ENCODE measurements around the gene HUWE1.

HUWE1 gene

DNA sequence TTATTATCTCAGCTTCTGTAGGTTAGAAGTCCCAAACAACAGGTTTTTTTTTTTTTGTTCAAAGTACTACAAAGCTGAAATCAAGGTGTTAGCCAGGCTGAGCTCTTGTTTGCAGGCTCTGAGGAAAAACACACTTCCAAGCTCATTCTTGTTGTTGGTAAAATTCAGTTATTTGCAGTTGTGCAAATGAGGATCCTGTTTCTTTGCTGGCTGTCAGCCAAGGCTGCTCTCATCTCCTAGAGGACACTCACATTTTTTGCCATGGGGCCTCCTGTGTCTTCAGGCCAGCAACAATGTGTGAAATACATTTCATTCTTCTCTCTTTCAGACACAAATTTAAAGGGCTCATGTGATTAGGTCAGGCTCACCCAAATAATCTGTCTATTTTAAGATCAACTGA is 192.1 kb downstream of the HUWE1 start:
- Histone ChIP-seq H2AFZ (ENCODE audit: low read depth, low read length) (no peak overlapping the region), H4K20me1 (ENCODE audit: insufficient read depth, low read length) (no peaks in the 10 kb centered on the region), H3K36me3 (ENCODE audit: insufficient read depth, low read length) (no peaks in the 10 kb centered on the region), H3K4me2 (ENCODE audit: insufficient read depth, low read length) (no peak overlapping the region), H3K79me2 (ENCODE audit: insufficient read depth, low read length) (no peaks in the 10 kb centered on the region), H3K9ac (ENCODE audit: low read depth, low read length) (no peak overlapping the region), H3K4me3 (ENCODE audit: low read depth in 1 of 2, low read length in 2 of 2) (no peak overlapping the region), H3K27ac (ENCODE audit: low read length) (no peak overlapping the region), H3K27me3 (ENCODE audit: insufficient read depth, low read length, poor library complexity) (no peaks in the 10 kb centered on the region), H3K9me3 (ENCODE audit: insufficient read depth, low read length, severe bottlenecking) (no peaks in the 10 kb centered on the region), H3K4me1 (ENCODE audit: insufficient read depth, low read length) (no peaks in the 10 kb centered on the region)
- no peak for DNase-seq
- no peak for ATAC-seq (ENCODE audit: insufficient read depth, low read depth)
- TF ChIP-seq, protein P1, sequence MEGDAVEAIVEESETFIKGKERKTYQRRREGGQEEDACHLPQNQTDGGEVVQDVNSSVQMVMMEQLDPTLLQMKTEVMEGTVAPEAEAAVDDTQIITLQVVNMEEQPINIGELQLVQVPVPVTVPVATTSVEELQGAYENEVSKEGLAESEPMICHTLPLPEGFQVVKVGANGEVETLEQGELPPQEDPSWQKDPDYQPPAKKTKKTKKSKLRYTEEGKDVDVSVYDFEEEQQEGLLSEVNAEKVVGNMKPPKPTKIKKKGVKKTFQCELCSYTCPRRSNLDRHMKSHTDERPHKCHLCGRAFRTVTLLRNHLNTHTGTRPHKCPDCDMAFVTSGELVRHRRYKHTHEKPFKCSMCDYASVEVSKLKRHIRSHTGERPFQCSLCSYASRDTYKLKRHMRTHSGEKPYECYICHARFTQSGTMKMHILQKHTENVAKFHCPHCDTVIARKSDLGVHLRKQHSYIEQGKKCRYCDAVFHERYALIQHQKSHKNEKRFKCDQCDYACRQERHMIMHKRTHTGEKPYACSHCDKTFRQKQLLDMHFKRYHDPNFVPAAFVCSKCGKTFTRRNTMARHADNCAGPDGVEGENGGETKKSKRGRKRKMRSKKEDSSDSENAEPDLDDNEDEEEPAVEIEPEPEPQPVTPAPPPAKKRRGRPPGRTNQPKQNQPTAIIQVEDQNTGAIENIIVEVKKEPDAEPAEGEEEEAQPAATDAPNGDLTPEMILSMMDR (IDR thresholded peaks at IDR 0.05; ENCODE audit: borderline replicate concordance, extremely low read depth, low read length, poor library complexity, severe bottlenecking) = no peak
- TF ChIP-seq EZH2 (IDR thresholded peaks at IDR 0.05; ENCODE audit: borderline replicate concordance, low read depth, low read length, severe bottlenecking) = no peak

DNA sequence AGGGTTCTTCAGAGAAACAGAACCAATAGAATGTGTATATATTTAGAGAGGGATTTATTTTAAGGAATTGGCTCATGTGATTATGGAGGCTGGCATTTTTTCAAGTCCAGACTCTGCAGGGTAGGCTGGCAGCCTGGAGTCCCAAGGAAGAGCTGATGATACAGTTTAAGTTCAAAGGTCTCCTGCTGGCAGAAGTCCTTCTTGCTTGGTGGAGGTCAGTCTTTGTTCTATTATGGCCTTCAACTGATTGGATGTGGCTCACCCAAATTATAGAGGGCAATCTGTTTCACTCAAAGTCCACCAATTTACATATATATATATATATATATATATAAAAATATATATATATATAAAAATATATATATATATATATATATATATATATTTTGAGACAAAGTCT is 200.2 kb downstream of the HUWE1 start:
- DNase-seq = no peak
- TF ChIP-seq, protein P1 (IDR thresholded peaks at IDR 0.05; ENCODE audit: borderline replicate concordance, extremely low read depth, low read length, poor library complexity, severe bottlenecking) = no peak
- TF ChIP-seq EZH2 (IDR thresholded peaks at IDR 0.05; ENCODE audit: borderline replicate concordance, low read depth, low read length, severe bottlenecking) = no peak
- no peaks in the 10 kb centered on the region for H3K9me3 ChIP-seq (ENCODE audit: insufficient read depth, low read length, severe bottlenecking)

DNA sequence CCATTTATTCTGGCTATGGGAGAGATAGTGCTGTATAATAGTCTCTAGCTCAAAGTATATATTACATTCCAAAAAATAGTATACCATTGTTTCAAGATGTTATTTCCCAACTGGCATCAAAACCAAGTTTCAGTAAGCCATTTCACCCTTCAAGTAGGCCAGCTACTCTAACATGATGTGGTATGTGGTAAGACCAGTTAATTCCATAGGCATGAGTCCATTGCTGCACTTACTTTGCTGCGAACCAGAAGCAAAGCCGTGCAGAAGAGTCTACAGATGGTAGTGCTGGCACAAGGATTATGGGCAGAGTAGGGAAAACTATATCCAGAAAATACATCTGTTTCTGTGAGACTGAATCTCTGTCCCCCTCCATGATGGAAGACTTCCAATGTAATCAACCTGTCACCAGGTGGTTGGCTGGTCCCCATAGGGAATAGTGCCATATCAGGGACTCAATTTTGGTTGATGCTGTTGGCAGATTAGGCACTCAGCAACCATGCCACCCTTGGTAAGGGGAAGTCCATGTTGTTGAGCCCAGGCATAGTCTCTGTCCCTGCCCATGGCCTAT is 202.6 kb downstream of the HUWE1 start:
- Histone ChIP-seq H4K20me1 (ENCODE audit: insufficient read depth, low read length) (no peaks in the 10 kb centered on the region), H3K4me1 (ENCODE audit: insufficient read depth, low read length) (no peaks in the 10 kb centered on the region), H3K9me3 (ENCODE audit: insufficient read depth, low read length, severe bottlenecking) (no peaks in the 10 kb centered on the region), H2AFZ (ENCODE audit: low read depth, low read length) (no peak overlapping the region), H3K27ac (ENCODE audit: low read length) (no peak overlapping the region), H3K27me3 (ENCODE audit: insufficient read depth, low read length, poor library complexity) (no peaks in the 10 kb centered on the region), H3K36me3 (ENCODE audit: insufficient read depth, low read length) (no peaks in the 10 kb centered on the region), H3K4me3 (ENCODE audit: low read depth in 1 of 2, low read length in 2 of 2) (no peak overlapping the region), H3K79me2 (ENCODE audit: insufficient read depth, low read length) (no peaks in the 10 kb centered on the region), H3K4me2 (ENCODE audit: insufficient read depth, low read length) (no peak overlapping the region), H3K9ac (ENCODE audit: low read depth, low read length) (no peak overlapping the region)
- DNase-seq (no peak), ATAC-seq (ENCODE audit: insufficient read depth, low read depth) (no peak)
- TF ChIP-seq EZH2 (IDR thresholded peaks at IDR 0.05; ENCODE audit: borderline replicate concordance, low read depth, low read length, severe bottlenecking) = no peak
- TF ChIP-seq, protein P1 (IDR thresholded peaks at IDR 0.05; ENCODE audit: borderline replicate concordance, extremely low read depth, low read length, poor library complexity, severe bottlenecking) = no peak

More for the DNA sequence above, 200.2 kb downstream of the HUWE1 start:
- no peak overlapping the region for H3K27ac ChIP-seq (ENCODE audit: low read length)
- no peaks in the 10 kb centered on the region for H3K79me2 ChIP-seq (ENCODE audit: insufficient read depth, low read length)
- H3K36me3 ChIP-seq (ENCODE audit: insufficient read depth, low read length) = no peaks in the 10 kb centered on the region
- H4K20me1 ChIP-seq (ENCODE audit: insufficient read depth, low read length) = no peaks in the 10 kb centered on the region
- no peak overlapping the region for H3K4me2 ChIP-seq (ENCODE audit: insufficient read depth, low read length)
- H2AFZ ChIP-seq (ENCODE audit: low read depth, low read length) = no peak overlapping the region
- no peaks in the 10 kb centered on the region for H3K27me3 ChIP-seq (ENCODE audit: insufficient read depth, low read length, poor library complexity)
- H3K9ac ChIP-seq (ENCODE audit: low read depth, low read length) = no peak overlapping the region
- H3K4me3 ChIP-seq (ENCODE audit: low read depth in 1 of 2, low read length in 2 of 2) = no peak overlapping the region
- ATAC-seq (ENCODE audit: insufficient read depth, low read depth) = no peak
- no peaks in the 10 kb centered on the region for H3K4me1 ChIP-seq (ENCODE audit: insufficient read depth, low read length)
